ENCODE measurements around the gene DYNLT2. TPM values are rescaled to one million over a fixed set of nuclear protein-coding genes. Genes with fewer than 3 reads are reported as not detected.

DYNLT2 gene
- total RNA-seq, 4 donors from 2014 or later: 3.3 to 7.5 (median 4.4) TPM

- 80 to 97% methylated on average over 1 to 8 of the region's 8 CpGs for WGBS, 2 donors (ENCODE audit: low coverage in 1 of 2)
- Histone ChIP-seq H3K27me3 (no peaks in the 10 kb centered on the region), H3K4me1 (no peaks in the 10 kb centered on the region), H3K9me3 (no peaks in the 10 kb centered on the region), H3K4me3 (no peak overlapping the region), H3K27ac (no peak overlapping the region), H3K36me3 (peaks cover 0 to 8% (median 0%) of the 10 kb centered on the region in 4 donors)
- no peak for DNase-seq
- intact Hi-C loops (cut with DNase I; ENCODE audit: low total_unique reads) (no loop called here), in situ Hi-C loops (cut with MboI; ENCODE audit: low pct_ligation_motif_present in 1 of 4, low pct_unique_long_range_greater_than_20kb in 1 of 4, low sequenced_read_pairs in 3 of 4) (no loop called here)
- no peak for TF ChIP-seq POLR2A (IDR thresholded peaks at IDR 0.05)
- TF ChIP-seq, protein P1, sequence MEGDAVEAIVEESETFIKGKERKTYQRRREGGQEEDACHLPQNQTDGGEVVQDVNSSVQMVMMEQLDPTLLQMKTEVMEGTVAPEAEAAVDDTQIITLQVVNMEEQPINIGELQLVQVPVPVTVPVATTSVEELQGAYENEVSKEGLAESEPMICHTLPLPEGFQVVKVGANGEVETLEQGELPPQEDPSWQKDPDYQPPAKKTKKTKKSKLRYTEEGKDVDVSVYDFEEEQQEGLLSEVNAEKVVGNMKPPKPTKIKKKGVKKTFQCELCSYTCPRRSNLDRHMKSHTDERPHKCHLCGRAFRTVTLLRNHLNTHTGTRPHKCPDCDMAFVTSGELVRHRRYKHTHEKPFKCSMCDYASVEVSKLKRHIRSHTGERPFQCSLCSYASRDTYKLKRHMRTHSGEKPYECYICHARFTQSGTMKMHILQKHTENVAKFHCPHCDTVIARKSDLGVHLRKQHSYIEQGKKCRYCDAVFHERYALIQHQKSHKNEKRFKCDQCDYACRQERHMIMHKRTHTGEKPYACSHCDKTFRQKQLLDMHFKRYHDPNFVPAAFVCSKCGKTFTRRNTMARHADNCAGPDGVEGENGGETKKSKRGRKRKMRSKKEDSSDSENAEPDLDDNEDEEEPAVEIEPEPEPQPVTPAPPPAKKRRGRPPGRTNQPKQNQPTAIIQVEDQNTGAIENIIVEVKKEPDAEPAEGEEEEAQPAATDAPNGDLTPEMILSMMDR (IDR thresholded peaks at IDR 0.05): no peak
- no peak for TF ChIP-seq EP300 (IDR thresholded peaks at IDR 0.05; ENCODE audit: low read depth)
- TF ChIP-seq POLR2AphosphoS5 (IDR thresholded peaks at IDR 0.05): no peak
These were observed 31.6 kb upstream of the DYNLT2 start for GRCh38 chr6:169782966-169783365.

DNA sequence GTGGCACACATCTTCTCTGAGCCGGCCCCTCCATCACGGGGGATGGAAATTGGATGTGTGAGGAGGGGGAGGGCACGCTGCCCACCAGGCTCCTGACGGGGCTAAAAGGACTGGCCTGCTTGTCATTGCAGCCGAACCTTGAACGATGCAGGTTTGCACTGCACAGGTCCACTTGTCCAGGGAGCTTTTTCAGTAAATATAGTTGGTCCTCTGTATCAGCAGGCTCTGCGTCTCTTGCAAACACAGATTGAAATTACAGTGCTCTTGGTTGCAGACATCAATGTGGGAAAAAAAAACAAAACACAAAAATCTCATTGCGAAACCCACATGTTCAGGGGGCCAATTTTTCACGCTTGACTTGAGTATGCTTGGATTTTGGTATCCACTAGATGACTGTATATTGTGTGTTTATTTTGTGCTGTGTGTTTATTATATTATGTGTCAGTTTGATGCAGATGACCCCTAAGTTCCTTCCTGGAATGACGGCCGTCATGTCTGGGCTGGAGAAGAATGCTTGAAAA is 29.3 kb upstream of the DYNLT2 start:
- in situ Hi-C loops (cut with MboI; ENCODE audit: low pct_ligation_motif_present in 1 of 4, low pct_unique_long_range_greater_than_20kb in 1 of 4, low sequenced_read_pairs in 3 of 4) (no loop called here), intact Hi-C loops (cut with DNase I; ENCODE audit: low total_unique reads) (no loop called here)
- DNase-seq: no peak
- H3K9me3 ChIP-seq: no peaks in the 10 kb centered on the region
- TF ChIP-seq POLR2AphosphoS5 (IDR thresholded peaks at IDR 0.05): no peak
- no peak overlapping the region for H3K4me3 ChIP-seq
- no peaks in the 10 kb centered on the region for H3K27me3 ChIP-seq
- no peak overlapping the region for H3K27ac ChIP-seq
- no peaks in the 10 kb centered on the region for H3K4me1 ChIP-seq
- 75 to 77% methylated on average over 3 to 11 of the region's 11 CpGs for WGBS, 2 donors (ENCODE audit: low coverage in 1 of 2)
- peaks cover 0 to 8% (median 0%) of the 10 kb centered on the region in 4 donors for H3K36me3 ChIP-seq

- Histone ChIP-seq H3K9me3 (no peaks in the 10 kb centered on the region), H3K27ac (no peak overlapping the region), H3K4me1 (no peaks in the 10 kb centered on the region), H3K36me3 (peaks cover 0 to 8% (median 0%) of the 10 kb centered on the region in 4 donors), H3K27me3 (no peaks in the 10 kb centered on the region), H3K4me3 (no peak overlapping the region)
- in situ Hi-C loops (cut with MboI; ENCODE audit: low pct_ligation_motif_present in 1 of 4, low pct_unique_long_range_greater_than_20kb in 1 of 4, low sequenced_read_pairs in 3 of 4): no loop called here
- no peak for DNase-seq
- 80 to 88% methylated on average over 1 to 5 of the region's 5 CpGs for WGBS, 2 donors (ENCODE audit: low coverage in 1 of 2)
- intact Hi-C loops (cut with DNase I; ENCODE audit: low total_unique reads): no loop called here
- TF ChIP-seq POLR2A (IDR thresholded peaks at IDR 0.05) (no peak), POLR2AphosphoS5 (IDR thresholded peaks at IDR 0.05) (no peak), EP300 (IDR thresholded peaks at IDR 0.05; ENCODE audit: low read depth) (no peak)
These were observed 28.5 kb upstream of the DYNLT2 start for GRCh38 chr6:169779896-169780295.

GRCh38 chr6:169779092-169779815 is 27.9 kb upstream of the DYNLT2 start:
- 75 to 89% methylated on average over 2 to 8 of the region's 8 CpGs for WGBS, 2 donors (ENCODE audit: low coverage in 1 of 2)
- Histone ChIP-seq H3K27me3 (no peaks in the 10 kb centered on the region), H3K27ac (no peak overlapping the region), H3K9me3 (no peaks in the 10 kb centered on the region), H3K36me3 (peaks cover 0 to 8% (median 0%) of the 10 kb centered on the region in 4 donors), H3K4me1 (no peaks in the 10 kb centered on the region), H3K4me3 (no peak overlapping the region)
- no peak for TF ChIP-seq POLR2A (IDR thresholded peaks at IDR 0.05)
- TF ChIP-seq EP300 (IDR thresholded peaks at IDR 0.05; ENCODE audit: low read depth): no peak
- TF ChIP-seq POLR2AphosphoS5 (IDR thresholded peaks at IDR 0.05): no peak
- TF ChIP-seq, protein P1 (IDR thresholded peaks at IDR 0.05): no peak
- intact Hi-C loops (cut with DNase I; ENCODE audit: low total_unique reads) (no loop called here), in situ Hi-C loops (cut with MboI; ENCODE audit: low pct_ligation_motif_present in 1 of 4, low pct_unique_long_range_greater_than_20kb in 1 of 4, low sequenced_read_pairs in 3 of 4) (no loop called here)
- DNase-seq: no peak

DNA sequence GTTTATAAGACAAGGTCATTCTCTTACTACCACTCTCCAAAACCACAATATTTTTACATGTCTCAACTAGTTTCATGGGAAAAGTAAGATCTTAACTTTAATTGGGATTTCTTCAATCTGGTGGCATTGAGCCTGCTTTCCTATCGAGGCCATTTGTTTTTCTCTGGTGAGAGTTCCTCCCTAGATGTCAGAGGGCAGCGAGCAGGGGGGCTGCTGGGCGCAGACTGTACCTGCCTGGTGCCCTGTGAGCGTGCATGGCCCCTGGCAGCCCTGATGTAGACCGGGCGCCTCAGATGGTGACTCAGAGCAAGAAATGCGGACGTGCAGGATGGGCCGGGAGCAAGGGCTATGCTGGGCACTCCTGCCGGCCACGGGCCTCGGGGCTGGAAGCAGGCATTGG is 27.3 kb upstream of the DYNLT2 start:
- H3K4me3 ChIP-seq: no peak overlapping the region
- H3K36me3 ChIP-seq: peaks cover 0 to 8% (median 0%) of the 10 kb centered on the region in 4 donors
- no peaks in the 10 kb centered on the region for H3K4me1 ChIP-seq
- in situ Hi-C loops (cut with MboI; ENCODE audit: low pct_ligation_motif_present in 1 of 4, low pct_unique_long_range_greater_than_20kb in 1 of 4, low sequenced_read_pairs in 3 of 4): no loop called here
- no peaks in the 10 kb centered on the region for H3K27me3 ChIP-seq
- H3K27ac ChIP-seq: no peak overlapping the region
- intact Hi-C loops (cut with DNase I; ENCODE audit: low total_unique reads): no loop called here
- no peaks in the 10 kb centered on the region for H3K9me3 ChIP-seq
- no peak for DNase-seq
- TF ChIP-seq EP300 (IDR thresholded peaks at IDR 0.05; ENCODE audit: low read depth) (no peak), POLR2A (IDR thresholded peaks at IDR 0.05) (no peak)
- WGBS, 2 donors (ENCODE audit: low coverage in 1 of 2): 92 to 97% methylated on average over 7 to 12 of the region's 12 CpGs
